HG03025 (cell line): ENCODE results near the gene PRKCE.

Source experiments
- ATAC-seq: cut with Tn5 transposase; IDR thresholded peaks from one replicate; pipeline ENCODE4 v1.9.1; 2021; ENCODE audit warnings: mild to moderate bottlenecking, moderate library complexity; ENCODE audit not compliant: unreplicated experiment, low FRiP score

PRKCE gene

GRCh38 chr2:46079985-46080560, 428.6 kb downstream of the PRKCE start:
- ATAC-seq: no peak

DNA sequence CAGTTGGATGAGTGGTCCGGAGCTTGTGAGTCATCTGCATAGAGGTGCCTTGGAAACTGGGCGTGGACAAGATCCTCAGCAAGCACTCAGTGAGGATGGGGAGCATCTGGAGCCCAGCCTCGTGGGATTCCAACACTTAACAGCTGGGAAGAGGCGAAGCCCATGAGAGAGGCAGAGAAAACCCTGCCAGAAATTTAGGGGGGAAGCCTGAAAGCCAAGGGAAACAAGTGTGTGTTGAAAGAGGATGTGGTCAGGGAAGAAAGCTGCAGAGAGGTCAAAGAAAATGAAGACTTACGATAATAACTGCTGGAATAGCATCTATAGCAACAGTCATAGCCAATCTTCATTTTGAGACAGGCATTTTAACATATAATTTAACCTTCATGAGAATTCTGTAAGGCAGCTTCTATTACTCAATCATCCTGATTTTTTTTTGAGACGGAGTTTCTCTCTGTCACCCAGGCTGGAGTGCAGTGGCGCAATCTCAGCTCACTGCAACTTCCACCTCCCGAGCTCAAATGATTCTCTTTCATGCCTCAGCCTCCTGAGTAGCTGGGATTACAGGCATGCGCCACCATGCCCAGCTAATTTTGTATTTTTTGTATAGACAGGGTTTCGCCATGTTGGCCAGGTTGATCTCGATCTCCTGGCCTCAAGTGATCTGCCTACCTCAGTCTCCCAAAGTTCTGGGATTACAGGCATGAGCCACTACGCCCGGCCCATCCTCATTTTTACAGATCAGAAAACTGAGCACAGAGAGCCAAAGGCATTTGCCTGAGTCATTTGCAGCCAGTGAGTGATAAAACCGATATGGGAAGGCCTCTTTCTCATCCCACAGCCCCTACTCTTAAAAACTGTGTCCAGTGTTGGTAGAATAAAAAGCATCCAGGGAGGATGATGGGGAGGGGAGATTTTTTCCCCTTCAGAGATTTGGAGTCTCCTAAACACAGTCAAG, 431.3 kb downstream of the PRKCE start:
- no peak for ATAC-seq

DNA sequence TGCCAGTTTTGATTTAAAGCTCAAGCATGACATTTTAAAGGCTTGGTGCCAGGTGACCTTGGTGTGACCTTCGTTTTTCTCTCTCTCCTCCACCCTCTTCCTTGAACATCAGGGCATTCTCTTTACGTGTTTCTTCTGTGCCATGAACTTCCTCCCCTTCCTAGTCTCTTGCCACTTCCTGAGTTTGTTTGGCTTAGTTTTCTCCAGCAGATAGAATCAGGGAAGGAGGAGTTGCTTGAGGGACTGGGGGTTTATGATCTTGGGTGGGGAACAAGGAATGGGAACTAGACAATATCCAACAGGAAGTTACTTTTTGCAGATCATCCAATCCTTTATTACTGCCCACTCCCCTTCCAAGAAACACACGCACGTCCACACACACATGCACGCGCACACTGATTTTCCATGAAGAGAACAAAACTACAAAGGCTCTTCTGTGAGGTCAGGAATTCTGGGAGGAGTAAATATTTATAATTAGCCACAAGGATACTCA, 435.1 kb downstream of the PRKCE start:
- ATAC-seq: no peak

GRCh38 chr2:46087492-46087891, 436.0 kb downstream of the PRKCE start:
- no peak for ATAC-seq

GRCh38 chr2:46091004-46091403, 439.5 kb downstream of the PRKCE start:
- no peak for ATAC-seq

DNA sequence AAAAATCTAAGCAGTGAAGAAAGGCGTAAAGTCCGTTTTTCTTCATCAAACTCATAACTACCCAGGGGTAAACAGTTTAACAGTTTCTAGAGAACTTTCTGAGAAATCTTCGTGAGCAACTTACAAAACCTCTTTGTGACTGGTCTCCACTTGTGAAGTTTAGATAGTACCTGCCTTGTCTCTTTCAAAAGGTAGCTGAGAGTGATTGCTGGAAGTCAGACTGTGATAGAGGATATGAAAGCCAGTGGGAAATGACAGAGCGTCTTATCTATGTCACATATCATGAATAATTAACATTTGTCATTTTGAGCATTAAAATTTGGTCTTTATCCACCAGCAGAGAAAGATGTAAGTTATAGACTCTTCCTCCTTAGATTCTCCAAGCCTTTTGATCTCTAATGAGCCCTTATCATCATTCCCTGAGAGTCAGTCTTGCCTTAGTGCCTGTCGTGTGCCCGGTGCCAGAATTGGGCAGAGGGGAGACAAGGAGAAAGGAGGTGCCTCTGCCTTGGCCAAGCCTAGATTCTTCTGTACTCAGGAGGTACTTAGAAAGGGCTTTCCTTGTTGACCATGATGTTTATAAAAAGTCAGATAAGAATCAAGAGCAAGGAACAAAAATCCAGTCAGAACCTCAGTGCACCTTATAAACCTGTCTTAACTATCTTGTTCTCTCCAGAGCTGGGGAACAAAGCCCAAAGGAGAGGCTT, 440.6 kb downstream of the PRKCE start:
- no peak for ATAC-seq

GRCh38 chr2:46094689-46095088, 443.2 kb downstream of the PRKCE start:
- no peak for ATAC-seq

DNA sequence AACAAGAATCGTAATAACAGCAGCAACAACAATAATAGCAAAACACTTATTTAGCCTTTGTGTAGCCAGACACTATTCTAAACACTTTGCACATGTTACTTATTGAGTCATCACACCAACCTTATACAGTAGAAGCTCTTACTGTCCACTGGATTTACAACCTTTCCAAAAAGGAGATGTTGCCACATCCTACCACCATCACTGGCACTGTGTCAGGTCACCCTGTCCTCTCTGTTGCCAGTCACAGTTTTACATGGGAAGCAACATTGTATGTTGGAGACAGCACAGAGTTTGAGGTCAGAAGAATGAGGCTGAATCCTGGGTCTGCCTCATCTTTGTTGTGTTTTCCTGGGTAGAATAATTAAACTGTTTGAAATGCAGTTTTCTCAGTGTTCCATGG, 444.4 kb downstream of the PRKCE start:
- ATAC-seq: no peak

- no peak for ATAC-seq
Measured at GRCh38 chr2:46096260-46096659, 444.8 kb downstream of the PRKCE start.

GRCh38 chr2:46097714-46098480, 446.4 kb downstream of the PRKCE start:
- no peak for ATAC-seq

GRCh38 chr2:46098621-46099062, 447.2 kb downstream of the PRKCE start:
- ATAC-seq: no peak

GRCh38 chr2:46101557-46102220, 450.2 kb downstream of the PRKCE start:
- no peak for ATAC-seq

- ATAC-seq: no peak
Measured at GRCh38 chr2:46106690-46107089, 455.2 kb downstream of the PRKCE start.

DNA sequence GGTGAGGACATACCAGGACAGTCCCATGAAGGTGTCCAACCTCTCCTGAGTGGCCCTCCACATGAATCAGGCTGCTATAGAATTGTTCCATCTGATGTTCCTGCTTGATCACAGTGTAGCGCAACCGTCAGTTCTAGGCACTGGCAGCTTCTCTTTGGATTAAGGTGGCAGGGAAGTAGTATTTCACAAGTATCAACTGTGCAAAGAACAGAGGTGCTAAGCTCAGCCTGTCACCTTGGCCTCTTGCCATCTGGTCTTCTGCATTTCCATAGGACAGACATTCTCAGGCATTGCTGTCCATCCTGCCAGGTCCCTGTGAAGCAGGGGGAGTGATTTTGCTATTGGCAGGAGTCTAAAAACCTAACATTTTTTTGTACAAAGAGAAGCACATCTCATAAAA, 463.5 kb downstream of the PRKCE start:
- no peak for ATAC-seq

DNA sequence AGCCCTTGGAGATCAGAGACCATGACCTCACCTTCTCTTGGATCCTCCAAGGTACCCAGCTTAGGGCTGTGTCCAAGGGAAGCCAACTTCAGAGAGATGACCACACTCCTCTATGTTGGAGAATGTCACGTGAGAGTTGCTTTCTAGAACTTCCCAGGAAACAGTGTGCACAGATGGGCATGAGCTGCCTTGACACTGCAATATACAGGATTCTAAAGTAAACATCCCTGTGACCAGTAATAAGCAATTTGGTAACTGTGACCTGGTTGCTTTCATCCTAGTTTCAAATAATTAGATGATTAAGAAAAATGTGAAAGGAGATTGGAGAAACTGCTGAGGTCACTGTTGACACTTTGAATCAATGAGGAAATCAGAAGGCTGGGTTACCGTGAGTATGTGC, 464.7 kb downstream of the PRKCE start:
- ATAC-seq: no peak

DNA sequence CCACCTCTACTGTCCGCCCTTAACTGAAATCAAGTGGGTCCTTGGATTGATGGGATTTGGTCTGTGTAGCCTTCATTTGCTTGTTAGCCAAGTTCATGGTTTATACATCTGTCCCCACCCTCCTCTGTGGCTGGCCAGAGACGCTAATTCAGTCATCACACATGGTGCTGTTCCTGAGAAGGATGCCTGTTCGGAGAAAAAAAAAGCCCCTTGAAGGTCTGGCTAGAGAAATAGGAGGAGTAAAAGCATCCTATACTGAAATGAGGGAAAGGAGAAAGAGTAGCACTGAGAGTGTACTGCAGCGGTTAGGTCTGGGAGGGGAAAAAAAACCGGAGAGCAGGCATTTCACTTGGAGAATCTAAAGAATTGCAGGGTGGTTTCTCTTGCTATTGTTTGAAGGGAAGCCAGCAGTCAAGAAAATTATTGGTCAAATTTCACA, 465.1 kb downstream of the PRKCE start:
- no peak for ATAC-seq

DNA sequence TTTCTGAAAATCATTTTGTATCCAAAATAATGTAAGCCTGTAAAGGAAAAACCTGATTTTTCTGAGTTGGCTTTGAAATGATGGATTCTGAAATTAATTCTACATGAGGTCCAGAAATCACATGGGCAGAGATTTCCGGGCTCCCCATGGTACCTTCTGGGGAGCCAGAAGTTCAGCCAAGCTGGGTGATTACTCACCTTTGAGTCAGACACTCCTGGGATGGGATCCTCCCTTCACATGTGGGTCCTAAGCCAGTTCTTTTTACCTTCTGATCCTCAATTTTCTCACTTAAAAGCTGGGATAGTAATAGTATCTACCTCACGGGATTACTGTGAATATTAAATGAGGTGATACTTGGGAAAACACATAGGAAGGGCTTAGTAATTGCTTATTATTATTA, 465.9 kb downstream of the PRKCE start:
- no peak for ATAC-seq

DNA sequence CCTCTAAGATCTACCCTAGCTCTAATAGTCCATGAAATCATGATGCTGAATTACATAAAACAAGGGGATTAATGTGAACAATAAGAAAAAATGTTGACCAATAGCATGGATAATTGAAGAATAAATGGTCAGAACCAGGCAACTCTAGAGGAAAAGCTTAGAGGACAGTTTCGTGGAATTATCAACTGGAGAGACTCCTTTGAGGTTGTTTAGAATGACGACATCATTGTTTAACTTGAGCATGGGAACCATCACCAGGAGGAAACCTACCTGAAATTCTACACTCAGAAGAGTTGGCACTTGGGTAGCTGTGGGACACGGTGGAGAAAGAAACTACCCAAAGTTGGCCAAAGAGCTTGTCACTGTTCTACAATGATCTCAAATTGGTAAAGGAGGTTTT, 466.5 kb downstream of the PRKCE start:
- ATAC-seq: no peak

GRCh38 chr2:46118656-46119371, 467.3 kb downstream of the PRKCE start:
- no peak for ATAC-seq
